ENCODE results near the gene PEF1. TPM values are rescaled to one million over a fixed set of nuclear protein-coding genes. Genes with fewer than 3 reads are reported as not detected.

PEF1 gene
- total and polyA plus RNA-seq, 2 experiments from 2014 or later = 22.3 to 68.5 TPM

DNA sequence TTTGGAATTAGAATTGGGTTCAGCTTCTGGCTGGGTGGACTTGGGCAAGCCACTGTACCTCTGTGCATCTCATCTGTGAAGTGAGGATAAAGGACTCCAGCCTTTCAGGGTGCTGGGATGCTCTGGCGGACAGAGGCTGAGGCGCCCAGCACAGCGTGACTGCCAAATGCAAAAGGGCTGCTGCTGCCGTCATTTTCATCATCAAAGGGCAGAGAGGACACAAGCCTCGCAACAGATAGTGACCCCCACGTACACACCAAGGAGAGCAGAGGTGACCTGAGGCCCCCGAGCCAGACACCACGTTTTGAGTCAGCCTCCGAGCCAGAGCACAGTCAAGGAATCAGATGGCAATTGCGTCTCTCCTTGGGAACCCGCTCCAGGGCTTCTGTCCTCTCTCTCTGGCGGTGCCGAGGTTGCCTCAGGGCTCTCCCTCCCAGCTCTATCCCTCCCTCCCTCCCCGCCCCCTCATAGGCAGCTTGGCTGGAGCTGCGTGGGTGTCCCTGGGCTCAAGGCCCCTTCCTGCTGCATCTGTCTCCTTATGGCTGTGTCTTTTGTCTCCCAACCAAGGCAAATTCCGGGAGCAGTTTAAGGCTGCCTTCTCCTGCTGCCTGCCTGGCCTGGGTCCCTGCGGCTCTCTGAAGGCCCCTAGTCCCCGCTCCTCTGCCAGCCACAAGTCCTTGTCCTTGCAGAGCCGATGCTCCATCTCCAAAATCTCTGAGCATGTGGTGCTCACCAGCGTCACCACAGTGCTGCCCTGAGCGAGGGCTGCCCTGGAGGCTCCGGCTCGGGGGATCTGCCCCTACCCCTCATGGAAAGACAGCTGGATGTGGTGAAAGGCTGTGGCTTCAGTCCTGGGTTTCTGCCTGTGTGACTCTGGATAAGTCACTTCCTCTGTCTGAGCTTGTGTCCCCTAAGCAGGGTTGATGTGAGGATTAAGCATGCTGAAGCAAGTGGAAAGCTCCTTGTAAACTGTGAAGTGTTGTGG lies 18.2 kb downstream of the PEF1 start (continued):
- TF ChIP-seq, protein P1, sequence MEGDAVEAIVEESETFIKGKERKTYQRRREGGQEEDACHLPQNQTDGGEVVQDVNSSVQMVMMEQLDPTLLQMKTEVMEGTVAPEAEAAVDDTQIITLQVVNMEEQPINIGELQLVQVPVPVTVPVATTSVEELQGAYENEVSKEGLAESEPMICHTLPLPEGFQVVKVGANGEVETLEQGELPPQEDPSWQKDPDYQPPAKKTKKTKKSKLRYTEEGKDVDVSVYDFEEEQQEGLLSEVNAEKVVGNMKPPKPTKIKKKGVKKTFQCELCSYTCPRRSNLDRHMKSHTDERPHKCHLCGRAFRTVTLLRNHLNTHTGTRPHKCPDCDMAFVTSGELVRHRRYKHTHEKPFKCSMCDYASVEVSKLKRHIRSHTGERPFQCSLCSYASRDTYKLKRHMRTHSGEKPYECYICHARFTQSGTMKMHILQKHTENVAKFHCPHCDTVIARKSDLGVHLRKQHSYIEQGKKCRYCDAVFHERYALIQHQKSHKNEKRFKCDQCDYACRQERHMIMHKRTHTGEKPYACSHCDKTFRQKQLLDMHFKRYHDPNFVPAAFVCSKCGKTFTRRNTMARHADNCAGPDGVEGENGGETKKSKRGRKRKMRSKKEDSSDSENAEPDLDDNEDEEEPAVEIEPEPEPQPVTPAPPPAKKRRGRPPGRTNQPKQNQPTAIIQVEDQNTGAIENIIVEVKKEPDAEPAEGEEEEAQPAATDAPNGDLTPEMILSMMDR (conservative IDR thresholded peaks at IDR 0.05; ENCODE audit: low read depth in 2 of 2) = no peak
- no peak for TF ChIP-seq JUNB (IDR thresholded peaks at IDR 0.05; ENCODE audit: unreplicated experiment)
- TF ChIP-seq ZNF114 (CRISPR knock-in tag; IDR thresholded peaks at IDR 0.05) = no peak
- TF ChIP-seq, protein P2, sequence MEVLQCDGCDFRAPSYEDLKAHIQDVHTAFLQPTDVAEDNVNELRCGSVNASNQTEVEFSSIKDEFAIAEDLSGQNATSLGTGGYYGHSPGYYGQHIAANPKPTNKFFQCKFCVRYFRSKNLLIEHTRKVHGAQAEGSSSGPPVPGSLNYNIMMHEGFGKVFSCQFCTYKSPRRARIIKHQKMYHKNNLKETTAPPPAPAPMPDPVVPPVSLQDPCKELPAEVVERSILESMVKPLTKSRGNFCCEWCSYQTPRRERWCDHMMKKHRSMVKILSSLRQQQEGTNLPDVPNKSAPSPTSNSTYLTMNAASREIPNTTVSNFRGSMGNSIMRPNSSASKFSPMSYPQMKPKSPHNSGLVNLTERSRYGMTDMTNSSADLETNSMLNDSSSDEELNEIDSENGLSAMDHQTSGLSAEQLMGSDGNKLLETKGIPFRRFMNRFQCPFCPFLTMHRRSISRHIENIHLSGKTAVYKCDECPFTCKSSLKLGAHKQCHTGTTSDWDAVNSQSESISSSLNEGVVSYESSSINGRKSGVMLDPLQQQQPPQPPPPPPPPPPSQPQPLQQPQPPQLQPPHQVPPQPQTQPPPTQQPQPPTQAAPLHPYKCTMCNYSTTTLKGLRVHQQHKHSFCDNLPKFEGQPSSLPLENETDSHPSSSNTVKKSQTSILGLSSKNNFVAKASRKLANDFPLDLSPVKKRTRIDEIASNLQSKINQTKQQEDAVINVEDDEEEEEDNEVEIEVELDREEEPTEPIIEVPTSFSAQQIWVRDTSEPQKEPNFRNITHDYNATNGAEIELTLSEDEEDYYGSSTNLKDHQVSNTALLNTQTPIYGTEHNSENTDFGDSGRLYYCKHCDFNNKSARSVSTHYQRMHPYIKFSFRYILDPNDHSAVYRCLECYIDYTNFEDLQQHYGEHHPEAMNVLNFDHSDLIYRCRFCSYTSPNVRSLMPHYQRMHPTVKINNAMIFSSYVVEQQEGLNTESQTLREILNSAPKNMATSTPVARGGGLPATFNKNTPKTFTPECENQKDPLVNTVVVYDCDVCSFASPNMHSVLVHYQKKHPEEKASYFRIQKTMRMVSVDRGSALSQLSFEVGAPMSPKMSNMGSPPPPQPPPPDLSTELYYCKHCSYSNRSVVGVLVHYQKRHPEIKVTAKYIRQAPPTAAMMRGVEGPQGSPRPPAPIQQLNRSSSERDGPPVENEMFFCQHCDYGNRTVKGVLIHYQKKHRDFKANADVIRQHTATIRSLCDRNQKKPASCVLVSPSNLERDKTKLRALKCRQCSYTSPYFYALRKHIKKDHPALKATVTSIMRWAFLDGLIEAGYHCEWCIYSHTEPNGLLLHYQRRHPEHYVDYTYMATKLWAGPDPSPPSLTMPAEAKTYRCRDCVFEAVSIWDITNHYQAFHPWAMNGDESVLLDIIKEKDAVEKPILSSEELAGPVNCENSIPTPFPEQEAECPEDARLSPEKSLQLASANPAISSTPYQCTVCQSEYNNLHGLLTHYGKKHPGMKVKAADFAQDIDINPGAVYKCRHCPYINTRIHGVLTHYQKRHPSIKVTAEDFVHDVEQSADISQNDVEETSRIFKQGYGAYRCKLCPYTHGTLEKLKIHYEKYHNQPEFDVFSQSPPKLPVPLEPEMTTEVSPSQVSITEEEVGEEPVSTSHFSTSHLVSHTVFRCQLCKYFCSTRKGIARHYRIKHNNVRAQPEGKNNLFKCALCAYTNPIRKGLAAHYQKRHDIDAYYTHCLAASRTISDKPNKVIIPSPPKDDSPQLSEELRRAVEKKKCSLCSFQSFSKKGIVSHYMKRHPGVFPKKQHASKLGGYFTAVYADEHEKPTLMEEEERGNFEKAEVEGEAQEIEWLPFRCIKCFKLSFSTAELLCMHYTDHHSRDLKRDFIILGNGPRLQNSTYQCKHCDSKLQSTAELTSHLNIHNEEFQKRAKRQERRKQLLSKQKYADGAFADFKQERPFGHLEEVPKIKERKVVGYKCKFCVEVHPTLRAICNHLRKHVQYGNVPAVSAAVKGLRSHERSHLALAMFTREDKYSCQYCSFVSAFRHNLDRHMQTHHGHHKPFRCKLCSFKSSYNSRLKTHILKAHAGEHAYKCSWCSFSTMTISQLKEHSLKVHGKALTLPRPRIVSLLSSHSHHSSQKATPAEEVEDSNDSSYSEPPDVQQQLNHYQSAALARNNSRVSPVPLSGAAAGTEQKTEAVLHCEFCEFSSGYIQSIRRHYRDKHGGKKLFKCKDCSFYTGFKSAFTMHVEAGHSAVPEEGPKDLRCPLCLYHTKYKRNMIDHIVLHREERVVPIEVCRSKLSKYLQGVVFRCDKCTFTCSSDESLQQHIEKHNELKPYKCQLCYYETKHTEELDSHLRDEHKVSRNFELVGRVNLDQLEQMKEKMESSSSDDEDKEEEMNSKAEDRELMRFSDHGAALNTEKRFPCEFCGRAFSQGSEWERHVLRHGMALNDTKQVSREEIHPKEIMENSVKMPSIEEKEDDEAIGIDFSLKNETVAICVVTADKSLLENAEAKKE (CRISPR knock-in tag; IDR thresholded peaks at IDR 0.05) = no peak
- no peak for TF ChIP-seq CREB1 (CRISPR knock-in tag; IDR thresholded peaks at IDR 0.05; ENCODE audit: low read depth)
- no peak for TF ChIP-seq POLR2AphosphoS5 (IDR thresholded peaks at IDR 0.05; ENCODE audit: low read depth)

All from GM23338 (cell line).